ENCODE results near the gene NPIPA5.
"Not testable (repeated sequence)": the region's sequence is repeated elsewhere in the genome, so short reads cannot be mapped to it uniquely, and the experiment has no call there.

Gene NPIPA5

GRCh38 chr16:15389916-15390315 lies 11.8 kb upstream of the NPIPA5 start:
- not testable (repeated sequence) for DNase-seq (ENCODE audit: low spot score)

- DNase-seq (ENCODE audit: low spot score): not testable (repeated sequence)
These were observed 10.0 kb upstream of the NPIPA5 start for GRCh38 chr16:15388060-15388459.

DNA sequence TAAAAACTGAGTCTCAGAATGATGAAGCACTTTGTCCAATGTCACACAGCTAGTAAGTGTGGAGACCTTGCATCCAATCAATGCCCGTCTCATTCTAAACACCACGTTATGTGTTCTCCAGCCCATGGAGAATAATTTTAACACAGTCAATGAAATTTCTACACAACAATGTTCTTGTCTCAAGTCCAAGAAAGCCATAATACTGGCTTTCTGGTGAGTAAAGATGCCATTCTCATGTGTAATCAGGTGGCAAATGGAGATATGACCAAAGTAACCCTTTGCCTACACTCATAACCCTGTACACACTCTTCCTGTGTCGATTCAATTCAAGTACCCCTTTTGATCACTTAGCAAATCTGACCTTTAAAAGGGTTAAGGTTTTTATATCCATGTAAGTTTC lies 4.7 kb upstream of the NPIPA5 start:
- not testable (repeated sequence) for DNase-seq (ENCODE audit: low spot score)

GRCh38 chr16:15357495-15357894 lies 20.6 kb downstream of the NPIPA5 start:
- not testable (repeated sequence) for DNase-seq (ENCODE audit: low spot score)

DNA sequence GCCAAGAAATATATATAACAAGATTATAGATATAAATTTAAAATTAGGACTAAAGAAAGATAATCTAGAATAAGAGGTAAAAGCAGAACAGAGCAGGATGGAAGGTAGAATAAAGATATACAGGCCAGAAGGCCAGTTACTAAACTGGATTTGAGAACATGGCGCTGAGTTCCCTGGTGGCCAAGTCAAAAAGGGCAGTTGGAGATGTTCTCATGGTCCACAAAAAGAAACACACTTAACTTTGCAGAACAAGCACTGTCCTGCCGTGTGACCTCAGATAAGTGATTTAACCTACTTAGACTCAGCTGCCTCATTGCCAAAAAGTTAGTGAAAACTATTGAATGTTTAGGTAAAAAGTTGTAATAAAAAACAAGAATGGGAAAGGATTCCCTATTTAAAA lies 23.2 kb downstream of the NPIPA5 start:
- DNase-seq (ENCODE audit: low spot score): not testable (repeated sequence)

DNA sequence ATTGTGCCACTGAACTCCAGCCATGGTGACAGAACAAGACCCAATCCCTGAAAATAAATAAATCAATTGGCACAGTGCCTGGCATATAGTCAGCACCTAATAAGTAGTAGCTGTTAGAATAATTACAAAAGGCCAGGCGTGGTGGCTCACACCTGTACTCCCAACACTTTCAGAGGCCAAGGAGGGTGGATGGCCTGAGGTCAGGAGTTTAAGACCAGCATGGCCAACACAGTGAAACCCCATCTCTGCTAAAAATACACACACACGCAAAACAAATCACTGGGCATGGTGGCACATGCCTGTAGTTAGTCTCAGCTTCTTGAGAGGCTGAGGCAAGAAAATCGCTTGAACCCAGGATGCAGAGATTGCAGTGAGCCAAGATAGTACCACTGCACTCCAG lies 25.2 kb downstream of the NPIPA5 start:
- DNase-seq (ENCODE audit: low spot score): not testable (repeated sequence)

- DNase-seq (ENCODE audit: low spot score): not testable (repeated sequence)
These were observed 26.3 kb downstream of the NPIPA5 start for GRCh38 chr16:15351745-15352144.

- not testable (repeated sequence) for DNase-seq (ENCODE audit: low spot score)
These were observed 26.8 kb downstream of the NPIPA5 start for GRCh38 chr16:15351251-15351650.

DNA sequence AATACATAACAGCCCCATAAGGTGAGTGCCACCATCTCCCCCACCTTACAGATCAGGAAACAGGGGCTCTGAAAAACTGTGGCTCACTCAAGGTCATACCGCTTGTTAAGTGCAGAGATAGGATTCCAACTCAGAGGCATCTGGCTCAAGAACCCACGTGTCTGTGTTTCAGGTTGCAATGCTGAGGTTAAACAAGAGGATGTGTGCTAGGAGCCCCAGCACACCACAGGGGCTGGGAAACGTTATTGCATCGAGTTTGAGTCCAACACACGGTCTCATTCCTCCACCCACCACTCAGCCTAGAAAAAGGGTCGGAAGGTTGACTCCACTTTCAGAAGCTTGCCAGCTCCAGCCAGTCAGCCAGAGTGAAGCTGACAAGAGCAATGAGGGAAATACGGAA lies 29.4 kb downstream of the NPIPA5 start:
- not testable (repeated sequence) for DNase-seq (ENCODE audit: low spot score)

- DNase-seq (ENCODE audit: low spot score): not testable (repeated sequence)
These were observed 35.8 kb downstream of the NPIPA5 start for GRCh38 chr16:15342337-15342736.

DNA sequence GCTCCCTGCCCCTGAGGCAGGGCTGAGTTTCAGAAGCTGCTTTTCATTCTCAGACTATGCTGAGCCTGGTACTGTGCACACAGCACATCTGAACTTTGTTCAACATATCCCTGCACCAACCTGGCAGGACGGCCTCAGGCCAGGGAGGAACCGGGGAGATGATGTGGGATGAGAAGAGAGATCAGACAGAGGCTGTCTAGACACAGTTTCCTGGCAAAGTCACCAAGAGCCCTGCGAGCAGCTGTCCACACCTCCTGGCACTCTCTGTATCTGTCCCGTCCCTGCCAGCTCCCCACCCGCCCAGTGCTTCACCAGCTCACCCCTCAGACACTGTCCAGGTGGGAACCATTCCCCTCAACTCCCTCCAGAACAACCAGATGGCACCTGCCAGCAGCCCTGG lies 39.1 kb downstream of the NPIPA5 start:
- not testable (repeated sequence) for DNase-seq (ENCODE audit: low spot score)

DNA sequence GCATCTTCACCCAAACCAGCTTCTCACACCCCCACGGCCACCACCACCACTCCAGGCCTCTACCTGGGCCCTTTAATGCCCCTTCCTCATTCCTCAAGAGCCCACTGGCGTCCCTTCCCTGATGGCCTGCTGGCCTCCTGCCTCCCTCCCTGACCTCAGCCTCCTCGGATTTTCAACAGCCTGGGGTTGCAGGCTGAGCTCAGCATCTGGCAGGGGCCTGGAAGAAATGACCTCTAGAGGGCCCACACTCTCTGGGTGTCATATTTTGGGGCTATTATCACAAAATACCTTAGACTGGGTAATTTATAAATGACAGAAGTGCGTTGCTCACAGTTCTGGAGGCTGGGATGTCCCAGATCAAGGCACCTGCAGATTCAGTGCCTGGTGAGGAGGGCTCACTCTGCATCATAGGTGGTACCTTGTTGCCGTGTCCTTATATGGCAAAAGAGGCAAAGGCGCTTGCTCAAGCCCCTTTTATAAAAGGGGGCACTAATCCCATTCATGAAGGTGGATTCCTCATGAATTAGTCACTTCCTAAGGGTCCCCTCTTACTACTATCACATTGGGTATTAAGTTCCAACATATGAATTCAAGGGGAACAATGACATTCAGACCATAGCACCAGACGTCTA lies 40.0 kb downstream of the NPIPA5 start:
- DNase-seq (ENCODE audit: low spot score): not testable (repeated sequence)

DNA sequence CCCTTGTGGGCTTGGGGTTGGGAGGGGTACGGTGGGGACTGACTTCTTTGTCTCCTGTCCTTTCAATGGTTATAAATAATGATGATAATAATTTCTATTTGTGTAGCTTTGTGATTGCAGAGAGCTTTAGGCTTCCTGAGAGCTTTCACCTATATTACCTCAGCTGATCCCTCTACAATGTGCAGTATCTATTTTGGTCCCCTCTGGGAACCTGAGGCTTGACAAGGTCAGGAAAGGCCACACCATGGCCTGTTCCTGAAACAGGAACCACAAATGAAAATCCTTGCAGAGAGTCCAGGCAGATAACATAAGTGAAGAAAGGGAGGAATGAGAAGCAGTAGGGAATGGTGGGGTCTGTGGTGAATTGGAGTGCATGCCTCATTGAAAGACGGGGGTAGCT lies 42.5 kb downstream of the NPIPA5 start:
- DNase-seq (ENCODE audit: low spot score): not testable (repeated sequence)

DNA sequence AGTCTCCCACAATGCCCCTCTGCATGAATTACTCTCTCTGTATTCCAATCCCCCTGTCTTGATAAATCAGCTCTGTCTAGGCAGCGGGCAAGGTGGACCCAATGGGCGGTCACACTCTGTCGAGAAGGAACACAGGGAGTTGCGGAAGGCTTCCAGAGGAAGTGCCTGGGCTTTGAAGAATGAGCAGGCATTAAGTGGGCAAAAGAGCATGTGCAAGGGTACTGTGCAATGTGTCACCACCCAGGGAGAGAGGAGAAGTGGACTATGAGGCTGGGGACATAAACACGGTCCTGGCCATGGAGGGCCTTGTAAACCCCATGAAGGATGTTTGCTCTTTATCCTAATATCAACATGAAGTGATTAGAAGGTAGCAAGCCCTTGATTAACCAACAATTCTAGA lies 44.1 kb downstream of the NPIPA5 start:
- DNase-seq (ENCODE audit: low spot score): not testable (repeated sequence)

GRCh38 chr16:15330978-15331377 lies 47.1 kb downstream of the NPIPA5 start:
- DNase-seq (ENCODE audit: low spot score): not testable (repeated sequence)

DNA sequence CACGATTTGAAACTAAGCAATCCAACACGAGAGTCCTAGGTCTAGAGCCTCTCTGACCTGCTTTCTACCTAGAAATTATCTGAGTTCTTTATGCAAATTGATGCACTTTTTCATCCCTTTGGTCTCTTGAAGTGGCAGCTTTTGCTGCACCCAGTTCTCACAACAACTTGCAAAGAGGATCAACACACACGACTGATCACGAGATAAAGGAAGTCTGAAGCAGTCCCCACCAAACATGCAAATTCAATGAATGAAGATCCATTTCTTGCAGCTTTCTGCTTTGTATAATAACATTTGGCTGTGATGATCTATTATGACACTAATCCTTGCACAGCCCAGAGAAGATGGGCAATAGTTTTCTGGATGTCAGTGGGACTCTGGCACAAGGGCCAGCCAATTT lies 53.1 kb downstream of the NPIPA5 start:
- DNase-seq (ENCODE audit: low spot score): not testable (repeated sequence)

DNA sequence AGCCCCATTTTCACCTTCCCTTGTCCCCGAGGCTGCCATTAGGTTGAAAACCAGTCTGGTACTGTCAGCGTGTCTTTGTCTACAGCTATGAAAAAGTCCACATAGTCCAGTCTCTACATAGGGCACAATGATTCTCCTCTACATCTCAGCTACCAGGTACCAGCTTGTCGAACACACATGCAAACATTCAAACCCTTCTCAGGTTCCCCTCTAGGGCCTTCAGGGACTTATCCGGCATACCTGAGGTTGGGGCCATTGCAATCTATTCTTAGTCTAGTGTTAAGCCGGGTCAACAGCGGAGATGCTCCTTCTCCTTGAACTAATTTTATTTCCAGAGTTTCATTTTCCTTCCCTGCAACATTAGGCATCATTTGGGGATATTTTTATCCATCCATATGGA lies 54.7 kb downstream of the NPIPA5 start:
- DNase-seq (ENCODE audit: low spot score): not testable (repeated sequence)

DNA sequence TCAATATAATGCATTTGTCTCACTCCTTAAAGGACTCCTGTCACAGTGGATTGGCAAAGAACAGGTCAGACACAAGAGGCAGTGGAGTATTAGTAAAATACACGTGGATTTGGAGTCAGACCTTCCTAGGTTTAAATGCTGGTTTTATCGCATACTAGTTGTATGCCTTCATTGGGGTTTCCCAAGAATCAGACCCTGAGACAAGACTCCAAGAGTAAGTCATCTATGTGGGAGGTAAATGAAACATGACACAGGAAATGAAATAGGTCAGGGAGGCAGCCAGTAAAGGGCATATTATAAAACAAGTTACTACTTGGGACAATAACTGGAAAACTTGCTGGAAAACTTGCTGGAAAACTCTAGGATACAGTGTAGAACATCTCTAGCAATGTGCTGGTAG lies 56.9 kb downstream of the NPIPA5 start:
- DNase-seq (ENCODE audit: low spot score): not testable (repeated sequence)

GRCh38 chr16:15314562-15314961 lies 63.5 kb downstream of the NPIPA5 start:
- DNase-seq (ENCODE audit: low spot score): not testable (repeated sequence)

Measured in HuH-7.5 (cell line).